SK-N-SH (cell line): Measurements from ENCODE around the gene CPSF6. TPM values are rescaled to one million over a fixed set of nuclear protein-coding genes. Genes with fewer than 3 reads are reported as not detected.

Experiments used
- CTCF ChIA-PET: fragments of 300-600, 350-600 bp; formaldehyde crosslinking; extraction: SDS; loops from one replicate; lab custom pipeline; 2021; lab: Yijun Ruan, JAX
- POLR2A ChIA-PET: fragments of 350-600 bp; sonication (Branson Sonifier 250); formaldehyde crosslinking; extraction: SDS; loops from one replicate; lab custom pipeline; 2020; ENCODE audit warnings: antibody characterized with exemption, inconsistent platforms; lab: Yijun Ruan, JAX
- DNase-seq: peaks from one replicate; pipeline ENCODE4 v3.0.0; 2012
- H2AFZ ChIP-seq: fragments of 200-600 bp; sonication (generic); 2 replicates; pipeline ENCODE4 v1.8.1; 2016; ENCODE audit warnings: antibody characterized with exemption, mild to moderate bottlenecking, low read depth
- H3F3A ChIP-seq: fragments of 200-600 bp; sonication (generic); replicated peaks from 2 replicates; pipeline ENCODE3; 2016; ENCODE audit warnings: antibody characterized with exemption, mild to moderate bottlenecking; ENCODE audit not compliant: insufficient read depth
- H3K27ac ChIP-seq, 2 experiments: fragments of 200-500 bp in 1 of 2; fragments of 200-600 bp in 1 of 2; sonication (Bioruptor generic) in 1 of 2; sonication (generic), shearing (Covaris generic) in 1 of 2; 2 replicates each; pipeline versions ENCODE4 v1.5.1 to v1.6.1; 2014 to 2016; ENCODE audit warnings: low read depth in 2 of 2, inconsistent platforms in 1 of 2, low read length in 1 of 2, mild to moderate bottlenecking in 1 of 2, mixed read lengths in 1 of 2
- H3K27me3 ChIP-seq: fragments of 200-600 bp; sonication (generic), shearing (Covaris generic); 2 replicates; pipeline ENCODE4 v1.6.1; 2016; ENCODE audit warnings: mixed run types; ENCODE audit not compliant: insufficient read depth
- H3K36me3 ChIP-seq, 2 experiments: fragments of 200-500 bp in 1 of 2; fragments of 200-600 bp in 1 of 2; sonication (Bioruptor generic) in 1 of 2; sonication (generic) in 1 of 2; replicated peaks in 1 of 2; 2 replicates each; pipeline versions ENCODE3 to v1.5.1; 2014 to 2016; ENCODE audit warnings: low read length in 1 of 2, mild to moderate bottlenecking in 1 of 2; ENCODE audit not compliant: insufficient read depth in 2 of 2, control insufficient read depth in 1 of 2
- H3K4me1 ChIP-seq, 2 experiments: fragments of 200-500 bp in 1 of 2; fragments of 200-600 bp in 1 of 2; sonication (Bioruptor generic) in 1 of 2; sonication (generic), shearing (Covaris generic) in 1 of 2; 2 replicates each; pipeline versions ENCODE4 v1.5.1 to v1.6.1; 2014 to 2016; ENCODE audit warnings: low read depth in 1 of 2, low read length in 1 of 2, mixed run types in 1 of 2; ENCODE audit not compliant: insufficient read depth in 2 of 2, control insufficient read depth in 1 of 2
- H3K4me2 ChIP-seq: fragments of 200-600 bp; sonication (generic), shearing (Covaris generic); 2 replicates; pipeline ENCODE4 v1.6.1; 2017; ENCODE audit warnings: mixed run types
- H3K4me3 ChIP-seq, 2 experiments: fragments of 200-500 bp in 1 of 2; fragments of 200-600 bp in 1 of 2; sonication (Bioruptor generic) in 1 of 2; sonication (generic), shearing (Covaris generic) in 1 of 2; 2 replicates each; pipeline versions ENCODE4 v1.5.1 to v1.8.1; 2014 to 2016; ENCODE audit warnings: low read depth in 2 of 2, inconsistent platforms in 1 of 2, low read length in 1 of 2, mild to moderate bottlenecking in 1 of 2, mixed read lengths in 1 of 2, moderate library complexity in 1 of 2
- H3K79me2 ChIP-seq: fragments of 200-600 bp; sonication (generic); 2 replicates; pipeline ENCODE4 v1.8.1; 2017; ENCODE audit warnings: mild to moderate bottlenecking; ENCODE audit not compliant: insufficient read depth
- H3K9ac ChIP-seq: fragments of 200-600 bp; sonication (generic); 2 replicates; pipeline ENCODE4 v1.6.1; 2017; ENCODE audit warnings: mixed run types
- H3K9me2 ChIP-seq: fragments of 200-600 bp; sonication (generic); 2 replicates; pipeline ENCODE4 v1.6.1; 2017; ENCODE audit warnings: mixed run types
- H3K9me3 ChIP-seq: fragments of 200-600 bp; sonication (generic); 2 replicates; pipeline ENCODE4 v1.6.1; 2017; ENCODE audit warnings: mixed run types, mild to moderate bottlenecking, moderate library complexity
- H4K20me1 ChIP-seq: fragments of 200-600 bp; sonication (generic); 2 replicates; pipeline ENCODE4 v1.6.1; 2017; ENCODE audit warnings: mild to moderate bottlenecking, mixed run types; ENCODE audit not compliant: insufficient read depth
- CHD2 ChIP-seq: fragments of 150-350 bp; IDR thresholded peaks from 2 replicates; pipeline ENCODE4 v1.6.1; 2018; ENCODE audit warnings: low read length; ENCODE audit not compliant: partially characterized antibody
- ELF1 ChIP-seq: IDR thresholded peaks from 2 replicates; pipeline ENCODE4 v1.4.0; 2012
- EP300 ChIP-seq, 2 experiments: IDR thresholded peaks; 2 replicates each; pipeline versions ENCODE4 v1.4.0 to v1.6.1; 2012; ENCODE audit warnings: borderline replicate concordance in 1 of 2, low read depth in 1 of 2, low read length in 1 of 2
- FOSL2 ChIP-seq: IDR thresholded peaks from 2 replicates; pipeline ENCODE4 v1.4.0; 2012; ENCODE audit warnings: low read depth, mild to moderate bottlenecking, moderate library complexity, borderline replicate concordance
- FOXJ3 ChIP-seq: sonication (generic); formaldehyde crosslinking; IDR thresholded peaks from 2 replicates; pipeline ENCODE4 v1.5.1; 2020; ENCODE audit warnings: mild to moderate bottlenecking, missing genetic modification reagents
- GATA2 ChIP-seq: sonication (generic); formaldehyde crosslinking; IDR thresholded peaks from 2 replicates; pipeline ENCODE4 v1.5.0; 2020; ENCODE audit warnings: mild to moderate bottlenecking, missing genetic modification reagents
- MEF2A ChIP-seq: IDR thresholded peaks from 2 replicates; pipeline ENCODE4 v1.4.0; 2012; ENCODE audit warnings: low read depth, borderline replicate concordance
- MXI1 ChIP-seq: IDR thresholded peaks from 2 replicates; pipeline ENCODE4 v1.6.1; 2012; ENCODE audit warnings: mild to moderate bottlenecking, low read depth, low read length, improper control_type of control experiment
- NFIC ChIP-seq: IDR thresholded peaks from 2 replicates; pipeline ENCODE4 v1.4.0; 2012; ENCODE audit warnings: borderline replicate concordance
- NRF1 ChIP-seq: IDR thresholded peaks from 2 replicates; pipeline ENCODE4 v1.6.1; 2012; ENCODE audit warnings: low read depth, mild to moderate bottlenecking, low read length
- POLR2AphosphoS5 ChIP-seq: IDR thresholded peaks from 2 replicates; pipeline ENCODE4 v1.6.1; 2012; ENCODE audit warnings: low read depth, low read length
- RAD21 ChIP-seq: IDR thresholded peaks from 2 replicates; pipeline ENCODE4 v1.6.1; 2012; ENCODE audit warnings: mild to moderate bottlenecking, low read length
- RCOR1 ChIP-seq: fragments of 150-350 bp; IDR thresholded peaks from 2 replicates; pipeline ENCODE4 v1.6.1; 2017; ENCODE audit warnings: antibody characterized with exemption, low read length
- RFX5 ChIP-seq: IDR thresholded peaks from 2 replicates; pipeline ENCODE4 v1.6.1; 2012; ENCODE audit warnings: mild to moderate bottlenecking, improper control_type of control experiment, low read length
- RXRA ChIP-seq: IDR thresholded peaks from 2 replicates; pipeline ENCODE4 v1.4.0; 2012; ENCODE audit warnings: low read depth, mild to moderate bottlenecking, borderline replicate concordance
- TEAD4 ChIP-seq: IDR thresholded peaks from 2 replicates; pipeline ENCODE4 v1.4.0; 2012; ENCODE audit warnings: mild to moderate bottlenecking, borderline replicate concordance; ENCODE audit not compliant: insufficient read depth
- YY1 ChIP-seq: IDR thresholded peaks from 2 replicates; pipeline ENCODE4 v1.4.0; 2012; ENCODE audit warnings: low read depth, mild to moderate bottlenecking
- WGBS: methylation state at CpG from one replicate; pipeline ENCODE4 v1.1.6; 2017; ENCODE audit warnings: low lambda C conversion rate; 5-methylcytosine and 5-hydroxymethylcytosine counted together
- polyA plus RNA-seq, 3 experiments: library from polyadenylated mRNA; depleted of rRNA; stranded (reverse); fragments of >200 nt; gene quantifications; 2 replicates each; pipeline ENCODE4 v1.2.3, GENCODE V29; 2012
- TF ChIP-seq, protein P1 (sequence below): IDR thresholded peaks from 2 replicates; pipeline ENCODE4 v1.4.0; 2012; ENCODE audit warnings: low read depth, borderline replicate concordance
- TF ChIP-seq, protein P2 (sequence below): fragments of 150-350 bp; IDR thresholded peaks from 2 replicates; pipeline ENCODE4 v1.6.1; 2017; ENCODE audit warnings: antibody characterized with exemption, low read length, low read depth, borderline replicate concordance
- TF ChIP-seq, protein P3 (sequence below): IDR thresholded peaks from 2 replicates; pipeline ENCODE4 v1.4.0; 2012; ENCODE audit warnings: low read depth

Gene CPSF6
- polyA plus RNA-seq, 1 of the 3 experiments (the other 2 are of a cell fraction): 84.1 TPM

DNA sequence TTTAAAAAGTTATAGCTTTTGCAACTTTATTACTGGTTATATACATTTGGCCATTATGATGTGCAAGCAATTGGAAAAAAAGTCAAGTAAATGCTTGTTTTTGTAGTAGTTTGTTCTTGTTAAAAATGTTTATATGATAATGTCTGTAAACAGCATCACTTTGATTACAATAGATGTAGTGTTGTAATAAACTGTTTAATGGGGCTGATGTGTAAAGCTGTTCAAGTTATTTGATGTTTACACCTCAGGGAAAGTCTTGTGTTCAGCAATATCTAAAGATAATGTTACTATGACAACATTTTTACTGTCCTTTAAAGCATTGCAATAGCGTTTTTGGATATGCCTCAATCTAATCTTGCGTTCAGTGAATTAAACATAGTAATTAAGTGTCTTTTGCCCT, 30.4 kb downstream of the CPSF6 start:
- H3K36me3 ChIP-seq: peaks cover 70 to 84% of the 10 kb centered on the region in 2 experiments
- WGBS: 93% methylated on average over 2 of the region's 2 CpGs

DNA sequence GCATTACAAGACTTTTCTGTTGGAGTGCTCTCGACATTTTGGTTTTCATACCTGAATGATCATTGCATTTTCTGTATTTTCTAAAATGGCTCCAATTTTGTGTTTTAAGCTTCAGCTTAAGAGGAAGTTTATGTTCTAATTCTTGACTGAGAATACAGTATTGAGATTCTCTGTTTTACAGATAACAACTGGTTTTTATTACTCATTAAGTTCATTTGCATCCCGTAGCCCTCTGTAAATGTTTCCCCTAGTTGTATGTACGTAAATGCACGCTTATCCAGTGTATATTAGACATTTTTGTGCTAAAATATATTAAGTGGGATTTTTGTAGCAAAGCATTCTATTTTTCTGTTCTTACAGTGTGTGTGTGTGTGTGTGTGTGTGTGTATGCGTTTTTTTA, 33.1 kb downstream of the CPSF6 start:
- Histone ChIP-seq H4K20me1 (peaks cover 4% of the 10 kb centered on the region; the same call in 1 of the 2 replicates), H3K4me3 (no peak overlapping the region), H3K9ac (no peak overlapping the region), H3K9me3 (no peaks in the 10 kb centered on the region), H3K9me2 (no peaks in the 10 kb centered on the region), H3K4me2 (no peak overlapping the region), H3K36me3 (peaks cover 52 to 61% of the 10 kb centered on the region in 2 experiments), H3K4me1 (no peaks in the 10 kb centered on the region; a peak in 1 of 4 replicates), H3K27me3 (no peaks in the 10 kb centered on the region), H3K79me2 (no peaks in the 10 kb centered on the region), H3F3A (peaks cover 26% of the 10 kb centered on the region), H2AFZ (no peak overlapping the region), H3K27ac (no peak overlapping the region)
- 96% methylated on average over 5 of the region's 5 CpGs for WGBS
- no peak for DNase-seq
- POLR2A ChIA-PET: no interaction called here
- CTCF ChIA-PET: interaction anchor here (1.3 kb wide), 1 partner anchor 19 kb away, joined by 3 read pairs; no protein-coding TSS in a partner anchor
- TF ChIP-seq TEAD4 (no peak), RXRA (no peak), ELF1 (no peak), YY1 (no peak)
- TF ChIP-seq, protein P1, sequence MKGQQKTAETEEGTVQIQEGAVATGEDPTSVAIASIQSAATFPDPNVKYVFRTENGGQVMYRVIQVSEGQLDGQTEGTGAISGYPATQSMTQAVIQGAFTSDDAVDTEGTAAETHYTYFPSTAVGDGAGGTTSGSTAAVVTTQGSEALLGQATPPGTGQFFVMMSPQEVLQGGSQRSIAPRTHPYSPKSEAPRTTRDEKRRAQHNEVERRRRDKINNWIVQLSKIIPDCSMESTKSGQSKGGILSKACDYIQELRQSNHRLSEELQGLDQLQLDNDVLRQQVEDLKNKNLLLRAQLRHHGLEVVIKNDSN: no peak

More for the DNA sequence above, 30.4 kb downstream of the CPSF6 start:
- TF ChIP-seq MEF2A (no peak), TEAD4 (no peak), POLR2AphosphoS5 (no peak), FOXJ3 (CRISPR knock-in tag) (no peak), RFX5 (no peak), RAD21 (no peak), MXI1 (no peak), CHD2 (no peak), NRF1 (no peak), YY1 (no peak), FOSL2 (no peak), NFIC (no peak), GATA2 (no peak), EP300 (IDR thresholded peaks at IDR 0.05; ENCODE audit: borderline replicate concordance in 1 of 2, low read depth in 1 of 2, low read length in 1 of 2) (no peak), RCOR1 (no peak)
- TF ChIP-seq, protein P2, sequence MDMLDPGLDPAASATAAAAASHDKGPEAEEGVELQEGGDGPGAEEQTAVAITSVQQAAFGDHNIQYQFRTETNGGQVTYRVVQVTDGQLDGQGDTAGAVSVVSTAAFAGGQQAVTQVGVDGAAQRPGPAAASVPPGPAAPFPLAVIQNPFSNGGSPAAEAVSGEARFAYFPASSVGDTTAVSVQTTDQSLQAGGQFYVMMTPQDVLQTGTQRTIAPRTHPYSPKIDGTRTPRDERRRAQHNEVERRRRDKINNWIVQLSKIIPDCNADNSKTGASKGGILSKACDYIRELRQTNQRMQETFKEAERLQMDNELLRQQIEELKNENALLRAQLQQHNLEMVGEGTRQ: no peak
- TF ChIP-seq, protein P3, sequence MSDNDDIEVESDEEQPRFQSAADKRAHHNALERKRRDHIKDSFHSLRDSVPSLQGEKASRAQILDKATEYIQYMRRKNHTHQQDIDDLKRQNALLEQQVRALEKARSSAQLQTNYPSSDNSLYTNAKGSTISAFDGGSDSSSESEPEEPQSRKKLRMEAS: no peak
- TF ChIP-seq, all 33 proteins: peak for 0
- peaks cover 4% of the 10 kb centered on the region; the same call in 1 of the 2 replicates for H4K20me1 ChIP-seq
- DNase-seq: no peak
- no peak overlapping the region for H3K27ac ChIP-seq
- H3F3A ChIP-seq: peaks cover 33% of the 10 kb centered on the region
- H2AFZ ChIP-seq: no peak overlapping the region
- POLR2A ChIA-PET: no interaction called here
- no peaks in the 10 kb centered on the region for H3K9me3 ChIP-seq
- no peak overlapping the region for H3K4me3 ChIP-seq
- H3K9ac ChIP-seq: no peak overlapping the region
- CTCF ChIA-PET: interaction anchor here (0.8 to 3.1 kb wide), 6 partner anchors 9 to 115 kb away, joined by 3 to 15 read pairs (median 4); no protein-coding TSS in a partner anchor
- no peaks in the 10 kb centered on the region for H3K9me2 ChIP-seq
- no peaks in the 10 kb centered on the region for H3K27me3 ChIP-seq
- H3K4me2 ChIP-seq: no peak overlapping the region
- peaks cover 0 to 11% of the 10 kb centered on the region in 2 experiments; a peak in 3 of 4 replicates for H3K4me1 ChIP-seq
- peaks cover 11% of the 10 kb centered on the region; the same call in 1 of the 2 replicates for H3K79me2 ChIP-seq
